ENCODE results near the gene PPP2R3B. TPM values are rescaled to one million over a fixed set of nuclear protein-coding genes. Genes with fewer than 3 reads are reported as not detected.

Gene PPP2R3B
- total and polyA plus RNA-seq, 2 of the 13 experiments (the other 11 are each of a cell fraction or from before 2014, with no cell fraction given) = 17.0 to 21.4 TPM

- H3K36me3 ChIP-seq (replicated peaks in 1 of 2; ENCODE audit: control insufficient read depth in 1 of 2, insufficient read depth in 2 of 2, low read length in 2 of 2) = peaks cover 5 to 10% of the 10 kb centered on the region in 2 experiments; a peak in 3 of 5 replicates
- FAIRE-seq = no peak
- no peaks in the 10 kb centered on the region for H3K4me1 ChIP-seq (ENCODE audit: insufficient read depth, low read length)
- BruUV-seq (replicated peaks) = no TSS peak
- WGBS (ENCODE audit: low lambda C conversion rate) = 92% methylated on average over 14 of the region's 14 CpGs
- no peak overlapping the region for H3K4me2 ChIP-seq (ENCODE audit: low read depth, low read length)
- H3K27me3 ChIP-seq (ENCODE audit: control insufficient read depth in 1 of 2, insufficient read depth in 2 of 2, low read length in 2 of 2) = no peaks in the 10 kb centered on the region
- no peak overlapping the region for H3K9ac ChIP-seq (ENCODE audit: insufficient read depth, low read depth, low read length)
- no peaks in the 10 kb centered on the region for H3K9me3 ChIP-seq (ENCODE audit: low read length)
- no peak overlapping the region for H3K27ac ChIP-seq (ENCODE audit: extremely low read length, insufficient read depth, low read length)
- H3K79me2 ChIP-seq (ENCODE audit: insufficient read depth, low read length) = no peaks in the 10 kb centered on the region
- no peaks in the 10 kb centered on the region for H4K20me1 ChIP-seq (ENCODE audit: insufficient read depth, low read length)
- intact Hi-C loops (cut with micrococcal nuclease; ENCODE audit: unreplicated experiment) (no loop called here), in situ Hi-C loops (cut with HindIII; ENCODE audit: extremely low pct_ligation_motif_present, low pct_unique_long_range_greater_than_20kb) (no loop called here)
- no peak for DNase-seq (ENCODE audit: low spot score)
- no peak overlapping the region for H2AFZ ChIP-seq (ENCODE audit: low read length)
- ChIA-PET POLR2A (no interaction called here), CTCF (ENCODE audit: low intra/inter-chr PET ratio, low total read pairs) (no interaction called here)
- H3K4me3 ChIP-seq (replicated peaks in 1 of 3; ENCODE audit: insufficient read depth in 1 of 3, low read depth in 2 of 3, low read length in 3 of 3) = no peak overlapping the region
- no peak for ATAC-seq
- TF ChIP-seq AHDC1 (CRISPR knock-in tag; IDR thresholded peaks at IDR 0.05; ENCODE audit: borderline replicate concordance) = no peak
- no peak for TF ChIP-seq ZSCAN30 (CRISPR knock-in tag; IDR thresholded peaks at IDR 0.05)
- TF ChIP-seq PRMT3 (CRISPR knock-in tag; IDR thresholded peaks at IDR 0.05; ENCODE audit: borderline replicate concordance, low read depth) = no peak
- no peak for TF ChIP-seq CENPX (CRISPR knock-in tag; IDR thresholded peaks at IDR 0.05)
- no peak for TF ChIP-seq PRDM4 (CRISPR knock-in tag; IDR thresholded peaks at IDR 0.05; ENCODE audit: borderline replicate concordance)
- no peak for TF ChIP-seq ZBTB26 (CRISPR knock-in tag; IDR thresholded peaks at IDR 0.05; ENCODE audit: borderline replicate concordance)
- no peak for TF ChIP-seq ZBTB8A (CRISPR knock-in tag; IDR thresholded peaks at IDR 0.05; ENCODE audit: borderline replicate concordance, low read depth)
- no peak for TF ChIP-seq BRD4 (CRISPR knock-in tag; IDR thresholded peaks at IDR 0.05)
- TF ChIP-seq NFYC (CRISPR knock-in tag; IDR thresholded peaks at IDR 0.05) = no peak
- no peak for TF ChIP-seq EP300 (IDR thresholded peaks at IDR 0.05; ENCODE audit: low read depth in 2 of 2, low read length in 2 of 2)
- TF ChIP-seq EP300 (CRISPR knock-in tag; IDR thresholded peaks at IDR 0.05; ENCODE audit: borderline replicate concordance) = no peak
- no peak for TF ChIP-seq ZNF546 (CRISPR knock-in tag; conservative IDR thresholded peaks at IDR 0.05)
- TF ChIP-seq RFX5 (IDR thresholded peaks at IDR 0.05; ENCODE audit: low read depth, low read length) = no peak
- no peak for TF ChIP-seq KAT7 (CRISPR knock-in tag; IDR thresholded peaks at IDR 0.05; ENCODE audit: borderline replicate concordance)
- no peak for TF ChIP-seq KLF12 (CRISPR knock-in tag; IDR thresholded peaks at IDR 0.05; ENCODE audit: borderline replicate concordance)
- TF ChIP-seq MAFG (CRISPR knock-in tag; IDR thresholded peaks at IDR 0.05) = no peak
Measured at GRCh38 chrX:357035-357692, 29.5 kb downstream of the PPP2R3B start.

Measured in HepG2 (cell line).